Ishikawa (cell line): Measurements from ENCODE around the gene CEMIP.

Source experiments
- CEBPB ChIP-seq: IDR thresholded peaks from 2 replicates; pipeline ENCODE4 v1.6.1; 2012
- CREB1 ChIP-seq: IDR thresholded peaks from 2 replicates; pipeline ENCODE4 v1.6.1; 2012; ENCODE audit warnings: low read depth
- EGR1 ChIP-seq: IDR thresholded peaks from 2 replicates; pipeline ENCODE4 v1.6.1; 2012
- EP300 ChIP-seq: IDR thresholded peaks from 2 replicates; pipeline ENCODE4 v1.6.1; 2012; ENCODE audit warnings: borderline replicate concordance
- FOXM1 ChIP-seq: IDR thresholded peaks from 2 replicates; pipeline ENCODE4 v1.6.1; 2012; ENCODE audit warnings: low read depth, borderline replicate concordance
- NFIC ChIP-seq: IDR thresholded peaks from 2 replicates; pipeline ENCODE4 v1.6.1; 2012
- RAD21 ChIP-seq: IDR thresholded peaks from 2 replicates; pipeline ENCODE4 v1.6.1; 2012; ENCODE audit warnings: low read depth
- TAF1 ChIP-seq: IDR thresholded peaks from 2 replicates; pipeline ENCODE4 v1.6.1; 2012; ENCODE audit warnings: low read depth, mild to moderate bottlenecking
- TCF12 ChIP-seq: IDR thresholded peaks from 2 replicates; pipeline ENCODE4 v1.6.1; 2012; ENCODE audit warnings: low read depth
- YY1 ChIP-seq: IDR thresholded peaks from 2 replicates; pipeline ENCODE4 v1.6.1; 2012; ENCODE audit warnings: low read depth
- TF ChIP-seq, protein P1 (sequence below): IDR thresholded peaks from 2 replicates; pipeline ENCODE4 v1.6.1; 2012
- TF ChIP-seq, protein P2 (sequence below): IDR thresholded peaks from 2 replicates; pipeline ENCODE4 v1.6.1; 2012; ENCODE audit warnings: low read depth, mild to moderate bottlenecking
- TF ChIP-seq, protein P3 (sequence below): IDR thresholded peaks from 2 replicates; pipeline ENCODE4 v1.6.1; 2012

DNA sequence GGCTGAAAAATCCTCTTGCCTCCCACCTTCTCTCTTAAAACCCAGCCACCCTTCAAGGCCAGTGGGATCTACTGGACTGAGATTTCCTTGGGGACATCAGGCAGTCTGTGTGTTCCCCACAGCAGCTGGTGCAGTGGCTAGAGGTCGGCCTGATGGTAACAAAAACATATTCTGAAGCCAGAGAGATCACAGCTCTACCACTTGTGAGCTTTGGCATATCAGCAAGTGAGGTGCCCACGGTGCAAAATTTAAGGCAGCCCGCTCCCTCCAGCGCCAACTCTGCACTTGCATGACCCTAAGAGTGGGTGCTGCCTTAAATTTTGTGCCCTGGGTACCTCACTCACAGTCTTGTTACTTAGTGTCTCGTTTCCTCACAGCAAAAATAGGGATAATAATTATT is 113.2 kb downstream of the CEMIP start:
- no peak for TF ChIP-seq EP300
- no peak for TF ChIP-seq RAD21
- TF ChIP-seq TCF12: no peak
- TF ChIP-seq, protein P1, sequence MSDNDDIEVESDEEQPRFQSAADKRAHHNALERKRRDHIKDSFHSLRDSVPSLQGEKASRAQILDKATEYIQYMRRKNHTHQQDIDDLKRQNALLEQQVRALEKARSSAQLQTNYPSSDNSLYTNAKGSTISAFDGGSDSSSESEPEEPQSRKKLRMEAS: no peak
- TF ChIP-seq NFIC: no peak
- TF ChIP-seq, protein P2, sequence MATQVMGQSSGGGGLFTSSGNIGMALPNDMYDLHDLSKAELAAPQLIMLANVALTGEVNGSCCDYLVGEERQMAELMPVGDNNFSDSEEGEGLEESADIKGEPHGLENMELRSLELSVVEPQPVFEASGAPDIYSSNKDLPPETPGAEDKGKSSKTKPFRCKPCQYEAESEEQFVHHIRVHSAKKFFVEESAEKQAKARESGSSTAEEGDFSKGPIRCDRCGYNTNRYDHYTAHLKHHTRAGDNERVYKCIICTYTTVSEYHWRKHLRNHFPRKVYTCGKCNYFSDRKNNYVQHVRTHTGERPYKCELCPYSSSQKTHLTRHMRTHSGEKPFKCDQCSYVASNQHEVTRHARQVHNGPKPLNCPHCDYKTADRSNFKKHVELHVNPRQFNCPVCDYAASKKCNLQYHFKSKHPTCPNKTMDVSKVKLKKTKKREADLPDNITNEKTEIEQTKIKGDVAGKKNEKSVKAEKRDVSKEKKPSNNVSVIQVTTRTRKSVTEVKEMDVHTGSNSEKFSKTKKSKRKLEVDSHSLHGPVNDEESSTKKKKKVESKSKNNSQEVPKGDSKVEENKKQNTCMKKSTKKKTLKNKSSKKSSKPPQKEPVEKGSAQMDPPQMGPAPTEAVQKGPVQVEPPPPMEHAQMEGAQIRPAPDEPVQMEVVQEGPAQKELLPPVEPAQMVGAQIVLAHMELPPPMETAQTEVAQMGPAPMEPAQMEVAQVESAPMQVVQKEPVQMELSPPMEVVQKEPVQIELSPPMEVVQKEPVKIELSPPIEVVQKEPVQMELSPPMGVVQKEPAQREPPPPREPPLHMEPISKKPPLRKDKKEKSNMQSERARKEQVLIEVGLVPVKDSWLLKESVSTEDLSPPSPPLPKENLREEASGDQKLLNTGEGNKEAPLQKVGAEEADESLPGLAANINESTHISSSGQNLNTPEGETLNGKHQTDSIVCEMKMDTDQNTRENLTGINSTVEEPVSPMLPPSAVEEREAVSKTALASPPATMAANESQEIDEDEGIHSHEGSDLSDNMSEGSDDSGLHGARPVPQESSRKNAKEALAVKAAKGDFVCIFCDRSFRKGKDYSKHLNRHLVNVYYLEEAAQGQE: no peak
- no peak for TF ChIP-seq TAF1
- TF ChIP-seq YY1: no peak
- TF ChIP-seq CREB1: no peak
- TF ChIP-seq, protein P3, sequence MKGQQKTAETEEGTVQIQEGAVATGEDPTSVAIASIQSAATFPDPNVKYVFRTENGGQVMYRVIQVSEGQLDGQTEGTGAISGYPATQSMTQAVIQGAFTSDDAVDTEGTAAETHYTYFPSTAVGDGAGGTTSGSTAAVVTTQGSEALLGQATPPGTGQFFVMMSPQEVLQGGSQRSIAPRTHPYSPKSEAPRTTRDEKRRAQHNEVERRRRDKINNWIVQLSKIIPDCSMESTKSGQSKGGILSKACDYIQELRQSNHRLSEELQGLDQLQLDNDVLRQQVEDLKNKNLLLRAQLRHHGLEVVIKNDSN: no peak
- no peak for TF ChIP-seq EGR1
- no peak for TF ChIP-seq FOXM1
- TF ChIP-seq CEBPB: no peak
